ENCODE results near the gene DCTN1. TPM values are rescaled to one million over a fixed set of nuclear protein-coding genes. Genes with fewer than 3 reads are reported as not detected.

DCTN1 gene
- total RNA-seq, 2 experiments from 2014 or later: 75.6 to 79.5 TPM

- Mint-ChIP-seq H3K9me3 (no peaks in the 10 kb centered on the region), H3K4me1 (ENCODE audit: low read depth) (no peaks in the 10 kb centered on the region), H3K27ac (no peak overlapping the region)
Observed at GRCh38 chr2:74312913-74313312, 67.2 kb downstream of the DCTN1 start.

More at GRCh38 chr2:74312913-74313312, 67.2 kb downstream of the DCTN1 start:
- ChIA-PET CTCF (interaction anchor here (1.2 kb wide), 2 partner anchors 11 to 63 kb away, joined by 4 to 5 read pairs; no protein-coding TSS in a partner anchor), POLR2A (no interaction called here)
- DNase-seq: no peak
- no peak overlapping the region for H3K4me3 Mint-ChIP-seq
- intact Hi-C loops (cut with micrococcal nuclease): no loop called here
- H3K36me3 Mint-ChIP-seq: peaks cover 3% of the 10 kb centered on the region
- H3K27me3 Mint-ChIP-seq: no peaks in the 10 kb centered on the region

Other genes with a start within 250 kb of the DCTN1 start
- 10 to 100 TPM; 97.2 to 99.8 TPM for gene BOLA3, start 232.4 kb downstream of the DCTN1 start, total RNA-seq
- 100 to 1,000 TPM; 159 to 170 TPM for gene MOB1A, start 201.4 kb downstream of the DCTN1 start, total RNA-seq
- 100 to 1,000 TPM; 518 to 525 TPM for gene MTHFD2, start 181.7 kb downstream of the DCTN1 start, total RNA-seq
- gene SLC4A5, start 36.9 kb downstream of the DCTN1 start, total RNA-seq: 1 to 10 TPM; 2.9 to 3.1 TPM
- gene C2orf81, start 41.3 kb upstream of the DCTN1 start, total RNA-seq: 1 to 10 TPM; 2.4 to 2.8 TPM
- 100 to 1,000 TPM; 101 TPM for gene WDR54, start 41.4 kb upstream of the DCTN1 start, total RNA-seq
- 1 to 10 TPM; 1.4 to 1.6 TPM for gene RTKN, start 61.6 kb upstream of the DCTN1 start, total RNA-seq
- 10 to 100 TPM; 32.8 to 35.0 TPM for gene INO80B, start 74.8 kb upstream of the DCTN1 start, total RNA-seq
- gene WBP1, start 78.1 kb upstream of the DCTN1 start, total RNA-seq: 10 to 100 TPM; 32.9 to 35.9 TPM
- 10 to 100 TPM; 56.5 to 58.2 TPM for gene MOGS, start 85.1 kb upstream of the DCTN1 start, total RNA-seq
- gene MRPL53, start 92.4 kb upstream of the DCTN1 start, total RNA-seq: 100 to 1,000 TPM; 117 to 121 TPM
- 10 to 100 TPM; 10.1 to 10.8 TPM for gene CCDC142, start 102.7 kb upstream of the DCTN1 start, total RNA-seq
- gene TTC31, start 102.8 kb upstream of the DCTN1 start, total RNA-seq: 10 to 100 TPM; 27.3 to 29.1 TPM
- gene LBX2, start 119.3 kb upstream of the DCTN1 start, total RNA-seq: under 1 TPM; 0.52 to 0.63 TPM
- 10 to 100 TPM; 22.6 to 26.0 TPM for gene PCGF1, start 127.4 kb upstream of the DCTN1 start, total RNA-seq
- gene TLX2, start 134.1 kb upstream of the DCTN1 start, total RNA-seq: under 1 TPM; 0.52 to 0.94 TPM
- under 1 TPM; 0.33 to 0.56 TPM for gene DQX1, start 145.9 kb upstream of the DCTN1 start, total RNA-seq
- gene AUP1, start 149.4 kb upstream of the DCTN1 start, total RNA-seq: 10 to 100 TPM; 92.1 to 98.0 TPM
- 10 to 100 TPM; 70.6 to 72.3 TPM for gene HTRA2, start 149.6 kb upstream of the DCTN1 start, total RNA-seq
- 1 to 10 TPM in 1 of 2 experiments, under 1 TPM in 1; 0.90 to 1.1 TPM for gene LOXL3, start 173.6 kb upstream of the DCTN1 start, total RNA-seq
- 10 to 100 TPM; 23.1 to 24.5 TPM for gene DOK1, start 174.4 kb upstream of the DCTN1 start, total RNA-seq